HG03039 (cell line): ENCODE results near the gene RAB11FIP3.

ENCODE experiments used
- ATAC-seq: cut with Tn5 transposase; IDR thresholded peaks from one replicate; pipeline ENCODE4 v1.9.1; 2021; ENCODE audit warnings: mild to moderate bottlenecking, moderate library complexity; ENCODE audit not compliant: unreplicated experiment

The RAB11FIP3 gene

DNA sequence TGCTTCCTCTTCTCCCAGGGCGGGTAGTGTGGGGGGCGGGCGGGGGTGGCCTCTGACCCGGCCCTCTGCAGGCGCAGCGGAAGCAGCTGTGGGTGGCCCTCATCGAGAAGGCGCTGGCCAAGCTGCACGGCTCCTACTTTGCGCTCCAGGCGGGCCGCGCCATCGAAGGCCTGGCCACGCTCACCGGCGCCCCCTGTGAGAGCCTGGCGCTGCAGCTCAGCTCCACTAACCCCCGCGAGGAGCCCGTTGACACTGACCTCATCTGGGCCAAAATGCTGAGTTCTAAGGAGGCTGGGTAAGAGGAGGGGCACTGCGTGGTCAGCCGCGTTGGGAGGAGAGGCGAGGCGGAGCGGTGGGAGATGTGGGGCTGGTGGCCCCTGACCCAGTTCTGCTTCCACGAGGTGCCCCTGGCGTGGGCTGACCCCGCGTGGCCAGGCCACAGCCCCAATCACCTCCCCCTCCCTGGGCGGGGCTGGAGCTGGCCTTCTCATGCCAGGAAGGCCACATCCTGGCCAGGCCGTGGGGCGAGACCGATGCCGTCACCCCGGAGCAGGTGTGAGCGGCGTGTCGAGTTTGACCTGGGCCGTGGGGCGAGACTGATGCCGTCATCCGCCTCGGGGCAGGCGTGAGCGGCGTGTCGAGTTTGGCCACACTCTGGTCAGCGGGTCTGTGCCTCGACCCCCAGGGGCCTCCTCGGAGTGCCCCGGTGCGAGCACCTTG is 124.3 kb downstream of the RAB11FIP3 start:
- ATAC-seq = no peak

DNA sequence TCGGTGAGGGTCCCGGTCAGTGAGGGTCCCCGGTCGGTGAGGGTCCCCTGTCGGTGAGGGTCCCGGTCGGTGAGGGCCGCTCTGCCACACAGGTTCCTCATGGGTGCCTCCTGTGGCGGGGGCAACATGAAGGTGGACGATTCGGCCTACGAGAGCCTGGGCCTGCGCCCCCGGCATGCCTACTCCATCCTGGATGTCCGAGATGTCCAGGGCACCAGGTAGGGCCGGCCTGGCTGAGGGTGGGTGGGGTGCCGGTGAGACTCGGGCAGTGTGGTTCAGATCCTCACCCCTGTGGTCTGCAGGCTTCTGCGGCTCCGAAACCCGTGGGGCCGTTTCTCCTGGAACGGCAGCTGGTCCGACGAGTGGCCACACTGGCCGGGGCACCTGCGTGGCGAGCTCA is 125.8 kb downstream of the RAB11FIP3 start:
- ATAC-seq = no peak

DNA sequence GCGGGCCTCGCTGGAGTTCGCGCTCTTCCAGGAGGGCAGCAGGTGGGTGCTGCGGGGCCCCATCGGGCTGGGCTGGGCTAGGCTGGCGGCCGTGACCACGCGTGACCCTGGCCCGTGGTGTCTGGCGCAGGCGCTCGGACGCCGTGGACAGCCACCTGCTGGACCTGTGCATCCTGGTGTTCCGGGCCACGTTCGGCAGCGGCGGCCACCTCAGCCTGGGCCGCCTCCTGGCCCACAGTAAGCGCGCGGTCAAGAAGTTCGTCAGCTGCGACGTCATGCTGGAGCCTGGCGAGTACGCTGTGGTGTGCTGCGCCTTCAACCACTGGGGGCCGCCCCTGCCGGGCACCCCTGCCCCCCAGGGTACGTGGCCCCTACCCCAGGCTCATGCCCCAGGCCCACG is 126.7 kb downstream of the RAB11FIP3 start:
- ATAC-seq = no peak

DNA sequence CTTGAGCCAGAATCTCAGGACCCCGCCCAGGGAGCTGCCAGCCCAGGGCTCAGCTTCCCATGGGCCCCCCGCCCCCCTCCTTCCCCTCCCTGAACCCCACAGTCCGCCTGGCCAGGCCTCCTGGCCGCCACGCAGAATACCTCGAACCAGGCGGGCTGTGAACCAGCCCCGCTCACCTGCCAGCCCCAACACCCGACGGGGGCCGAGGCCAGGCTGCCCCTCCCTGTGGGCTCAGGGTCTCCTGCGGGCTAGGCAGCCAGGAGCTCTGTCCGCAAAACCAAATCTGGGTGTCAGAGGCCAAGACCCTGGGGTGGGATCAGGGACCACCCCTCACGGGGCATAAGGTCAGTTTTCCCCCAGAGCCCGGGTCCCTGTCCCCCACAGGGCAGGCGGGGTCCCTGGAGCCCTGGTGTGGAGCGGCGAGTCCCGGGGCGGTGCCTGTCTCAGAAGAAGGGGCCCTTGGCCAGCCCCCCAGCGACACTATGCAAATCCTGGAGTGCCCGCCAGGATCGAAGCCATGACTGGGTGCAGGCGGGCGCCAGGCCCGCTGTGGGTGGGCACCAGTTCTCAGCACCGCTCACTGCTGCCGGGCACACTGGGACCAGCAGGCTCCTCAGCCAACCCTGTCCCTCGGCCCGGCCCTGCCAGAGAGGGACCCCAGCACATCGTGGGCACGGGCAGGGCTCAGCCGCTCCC is 128.3 kb downstream of the RAB11FIP3 start:
- no peak for ATAC-seq

- no peak for ATAC-seq
Measured at GRCh38 chr16:554297-554621, 128.8 kb downstream of the RAB11FIP3 start.

DNA sequence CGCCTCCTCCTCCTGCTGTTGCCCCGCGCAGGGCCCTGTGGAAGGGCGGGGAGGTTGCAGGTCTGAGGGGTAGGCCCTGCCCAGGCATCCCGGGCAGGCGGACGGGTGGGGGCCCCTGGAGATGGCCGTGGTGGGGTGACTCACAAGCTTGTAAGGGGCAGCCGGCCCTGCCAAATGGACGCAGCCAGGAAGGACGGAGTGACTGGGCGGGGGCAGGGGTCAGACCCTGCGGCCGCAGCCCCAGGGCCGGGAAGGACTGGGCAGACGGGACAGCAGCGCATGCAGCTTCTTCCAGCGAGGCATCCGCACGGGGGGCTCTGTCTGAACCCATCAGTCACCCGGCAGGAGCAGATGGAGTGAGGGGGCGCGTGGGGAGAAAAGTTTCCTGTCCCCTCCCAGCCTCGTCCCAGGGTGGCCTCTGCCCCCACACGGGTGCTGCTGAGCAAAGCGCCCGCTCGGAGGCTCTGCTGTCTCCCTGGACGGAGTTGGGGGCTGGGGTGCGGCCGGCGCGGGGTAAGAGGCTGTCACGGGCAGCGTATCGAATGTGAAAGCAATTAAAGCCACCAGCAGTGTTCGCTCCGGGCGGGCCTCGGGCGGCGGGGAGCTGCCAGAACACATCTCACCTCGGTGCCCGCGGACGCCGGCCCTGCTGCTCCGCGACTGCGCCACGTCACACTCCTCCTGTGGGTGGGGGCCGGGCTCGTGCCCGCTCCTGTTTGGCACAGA is 129.4 kb downstream of the RAB11FIP3 start:
- no peak for ATAC-seq

DNA sequence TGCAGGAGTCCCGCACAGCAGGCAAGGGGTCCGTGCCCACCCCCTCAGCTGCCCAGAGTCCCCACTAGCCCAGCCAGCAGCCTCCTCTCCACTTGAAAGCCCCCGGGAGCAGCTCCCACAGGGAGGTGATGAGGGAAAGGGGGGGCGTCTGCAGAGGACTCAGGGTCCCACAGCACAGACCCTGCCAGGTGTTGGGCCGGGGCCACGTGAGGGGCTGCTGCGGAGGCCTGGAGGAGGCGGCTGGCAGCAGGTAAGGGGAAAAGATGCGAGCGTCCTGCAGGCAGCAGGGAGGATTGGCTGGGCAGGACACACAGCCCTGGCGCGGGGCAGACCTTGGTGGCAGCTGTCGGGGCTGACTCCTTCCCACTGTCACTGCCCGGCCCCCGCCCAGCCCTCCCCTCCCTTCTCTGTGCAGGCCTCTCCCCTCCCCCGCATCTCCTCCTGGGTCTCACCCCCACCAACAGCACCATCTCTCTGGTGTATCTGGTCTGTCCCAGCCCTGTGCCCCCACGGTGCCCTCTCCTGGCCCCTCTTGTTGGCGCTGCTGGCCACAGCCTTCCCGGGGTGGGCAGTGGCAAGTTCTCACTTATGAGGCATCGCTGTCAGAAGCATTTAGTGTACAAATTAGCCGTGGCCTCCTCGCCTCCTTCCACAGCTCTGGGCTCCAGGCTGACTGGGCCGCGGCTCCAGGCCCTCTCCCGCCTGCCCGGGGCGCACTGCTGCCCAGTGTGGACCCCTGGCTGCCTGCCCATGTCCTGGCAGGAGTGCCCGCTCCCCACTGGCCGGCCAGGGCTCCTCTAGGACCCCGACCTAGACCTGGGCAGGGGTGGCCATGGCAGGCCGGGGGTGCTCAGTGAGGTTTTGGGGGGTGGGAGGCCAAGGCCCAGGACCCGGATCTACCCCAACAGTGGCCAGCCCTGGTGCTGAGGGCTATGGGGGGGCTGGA is 130.4 kb downstream of the RAB11FIP3 start:
- no peak for ATAC-seq

- ATAC-seq = no peak
Measured at GRCh38 chr16:556474-557173, 131.2 kb downstream of the RAB11FIP3 start.

DNA sequence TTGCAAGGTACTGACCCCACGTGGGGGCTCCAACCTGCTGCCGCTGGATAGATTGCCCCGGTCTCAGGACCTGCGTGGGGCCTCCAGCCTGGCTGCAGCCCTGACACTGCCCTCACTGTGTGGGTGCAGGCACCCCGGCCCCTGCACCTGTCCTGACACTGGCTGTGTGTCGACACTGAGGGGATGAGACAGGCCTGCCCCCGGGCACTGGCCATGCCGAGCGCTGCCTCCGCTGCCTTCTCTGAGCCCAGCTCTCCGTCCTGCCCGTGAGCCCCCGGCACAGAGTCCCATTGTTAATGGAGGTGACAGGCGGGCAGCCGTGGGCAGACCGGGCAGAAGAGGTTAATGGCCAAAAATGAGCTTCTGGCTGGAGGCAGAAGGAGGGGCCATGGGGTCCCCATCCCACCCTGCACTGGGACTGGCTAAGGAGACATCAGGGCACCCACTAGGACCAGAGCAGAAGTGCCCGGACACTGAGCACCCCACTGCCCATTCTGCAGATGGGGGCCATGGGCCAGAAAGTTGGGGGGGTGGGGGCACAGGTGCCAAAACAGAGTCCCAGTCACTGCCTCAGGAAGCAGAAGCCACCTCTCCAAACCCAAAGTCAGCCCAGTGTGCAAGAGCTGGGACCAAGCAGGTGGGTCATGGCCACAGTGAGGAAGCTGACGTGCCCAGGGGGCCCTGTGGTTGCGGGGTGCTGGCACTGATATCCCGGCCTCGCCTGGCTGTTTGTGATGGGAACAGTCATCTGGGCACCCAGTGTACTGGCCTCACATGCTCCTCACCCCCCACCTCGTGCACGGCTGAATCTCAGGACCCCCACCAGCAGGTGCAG is 132.2 kb downstream of the RAB11FIP3 start:
- no peak for ATAC-seq

DNA sequence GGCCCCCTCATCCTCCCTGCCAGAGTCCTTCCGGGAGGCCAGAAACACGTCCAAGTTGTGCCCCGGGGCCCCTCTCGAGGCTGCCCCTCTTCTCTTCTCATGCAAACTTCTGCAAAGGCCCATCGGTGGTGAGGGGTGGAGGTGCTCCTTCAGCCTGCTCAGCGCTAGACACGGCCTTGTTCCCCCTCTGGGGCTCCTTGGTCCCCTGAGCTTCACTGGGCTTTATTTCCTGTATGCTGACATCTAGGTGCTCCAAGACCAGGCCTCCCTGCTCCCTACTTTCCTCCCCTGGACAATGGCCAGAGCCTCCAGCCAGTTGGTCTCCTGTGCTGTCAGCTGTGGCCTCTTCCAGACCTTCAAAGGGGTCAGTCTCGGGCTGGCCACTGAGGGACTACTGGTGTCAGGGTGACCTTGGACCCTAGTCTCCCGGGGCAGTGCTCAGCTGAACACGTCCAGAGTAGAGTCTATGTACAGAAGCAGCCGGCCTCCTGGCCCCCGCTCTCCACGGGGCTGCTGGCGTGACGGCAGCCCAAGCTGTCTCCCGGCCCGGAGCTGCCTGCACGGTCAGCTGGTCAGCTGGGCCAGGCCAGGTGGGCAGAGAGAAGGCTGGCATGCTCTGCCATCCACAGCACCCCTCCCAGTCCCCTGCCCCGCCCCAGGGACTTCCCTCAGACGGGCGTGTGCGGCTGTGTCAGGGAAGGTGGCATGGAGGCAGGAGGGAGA is 133.0 kb downstream of the RAB11FIP3 start:
- no peak for ATAC-seq

DNA sequence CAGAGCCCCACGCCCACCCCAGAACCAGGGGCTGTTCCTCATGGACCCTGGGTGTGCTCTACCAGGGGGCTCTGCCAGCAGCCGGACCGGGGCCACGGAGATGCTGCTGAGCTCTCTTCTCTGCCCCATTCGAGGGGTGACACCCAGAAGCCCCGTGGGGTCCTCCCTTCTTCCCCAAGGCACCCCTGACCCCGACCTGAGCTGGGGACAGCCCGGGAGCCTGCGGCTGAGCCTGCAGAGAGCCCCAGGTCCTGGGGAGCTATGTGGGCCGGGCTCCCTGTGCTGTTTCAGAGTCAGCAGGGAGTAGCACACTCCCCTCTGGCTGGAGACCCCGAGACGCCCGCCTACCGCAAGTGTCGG is 133.6 kb downstream of the RAB11FIP3 start:
- ATAC-seq = no peak

- ATAC-seq = no peak
Measured at GRCh38 chr16:559411-560203, 134.2 kb downstream of the RAB11FIP3 start.

DNA sequence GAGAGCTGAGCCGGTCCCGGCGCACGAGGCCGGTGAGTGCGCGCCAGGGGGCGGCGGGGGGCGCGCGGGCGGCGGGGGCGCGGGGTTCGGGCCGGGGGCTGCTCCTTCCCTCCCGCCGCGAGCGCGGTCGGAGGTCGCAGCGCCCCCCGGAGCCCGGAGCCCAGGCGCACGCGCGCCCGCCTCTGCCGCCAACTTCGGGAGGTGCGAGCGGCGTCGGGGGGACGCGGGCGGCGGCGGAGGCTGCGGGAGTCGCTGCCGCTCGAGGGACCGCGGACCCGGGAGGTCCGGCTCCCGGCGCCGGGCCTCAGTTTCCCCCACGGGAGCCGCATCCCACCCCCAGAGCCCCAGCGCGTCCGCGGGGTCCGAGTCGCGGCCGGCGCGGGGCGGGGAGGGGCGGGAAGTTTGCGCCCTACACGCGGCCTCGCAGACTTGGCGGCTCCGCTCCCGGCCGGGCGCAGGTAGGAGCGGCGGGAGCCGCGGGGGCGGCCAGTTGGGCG is 134.8 kb downstream of the RAB11FIP3 start, which contains the start of gene PRR35:
Gene PRR35, plus strand, starts transcription at position 191 of the 497 bp plus-strand sequence. CDS start 2,901 bp downstream, outside the sequence.
- ATAC-seq = no peak

GRCh38 chr16:560701-561412 is 135.4 kb downstream of the RAB11FIP3 start:
- ATAC-seq = no peak

- no peak for ATAC-seq
Measured at GRCh38 chr16:561413-561794, 136.0 kb downstream of the RAB11FIP3 start.

DNA sequence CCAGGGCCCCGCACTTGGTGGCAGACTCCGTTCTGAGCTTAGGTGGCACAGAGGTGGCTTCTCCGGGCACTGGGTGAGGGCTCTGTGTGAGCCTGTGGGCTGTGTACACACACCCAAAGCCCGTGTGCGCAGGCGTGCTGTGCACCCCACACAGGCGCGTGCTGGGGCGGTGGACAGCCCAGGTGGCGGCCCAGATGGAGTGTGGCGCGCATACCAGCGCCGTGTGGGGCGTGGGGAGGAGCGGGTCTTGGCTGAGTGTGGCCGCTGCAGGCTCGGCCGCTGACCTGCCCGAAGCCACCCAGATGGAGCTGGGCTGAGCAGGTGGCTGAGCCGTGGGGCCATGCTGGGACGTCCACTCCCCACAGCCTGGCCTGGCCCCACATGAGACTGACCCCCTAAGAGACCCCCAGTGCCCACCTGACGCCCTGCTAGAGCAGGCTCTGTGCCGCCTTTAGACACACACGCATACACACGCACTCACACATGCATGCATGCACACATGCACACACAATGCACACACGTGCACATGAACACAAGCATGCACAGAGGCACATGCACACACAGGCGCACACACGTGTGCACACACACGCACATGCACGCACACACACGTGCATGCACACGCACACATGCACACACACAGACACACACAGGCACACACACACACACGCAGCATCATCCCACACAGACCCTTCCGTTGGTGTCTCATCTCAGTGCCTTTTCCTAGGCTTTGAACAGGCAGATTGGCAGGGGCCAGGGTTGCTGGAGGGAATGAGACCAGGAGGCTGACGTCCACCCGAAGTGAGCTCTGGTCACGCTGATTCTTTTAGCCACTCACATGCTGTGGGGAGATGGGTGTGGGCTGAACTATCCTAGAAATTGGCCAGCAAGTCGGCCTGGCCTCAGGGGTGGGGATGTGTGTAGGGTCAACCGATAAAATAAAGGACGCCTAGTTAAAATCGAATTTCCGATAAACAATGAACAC is 136.8 kb downstream of the RAB11FIP3 start:
- no peak for ATAC-seq
